GM12878 (cell line): ENCODE measurements around the gene SERHL2. TPM values are rescaled to one million over a fixed set of nuclear protein-coding genes. Genes with fewer than 3 reads are reported as not detected.

Experiments
- CEBPB ChIP-seq, 2 experiments: fragments of 150-350 bp in 1 of 2; IDR thresholded peaks; 2 replicates each; pipeline ENCODE4 v1.6.1; 2012 to 2014; ENCODE audit warnings: low read depth in 2 of 2, low read length in 2 of 2, borderline replicate concordance in 1 of 2, inconsistent platforms in 1 of 2
- CREB1 ChIP-seq: IDR thresholded peaks from 2 replicates; pipeline ENCODE4 v1.6.1; 2012; ENCODE audit warnings: low read depth, mild to moderate bottlenecking, inconsistent platforms
- CUX1 ChIP-seq: IDR thresholded peaks from 2 replicates; pipeline ENCODE4 v1.6.1; 2012; ENCODE audit warnings: improper control_type of control experiment, low read depth, low read length; ENCODE audit not compliant: insufficient replicate concordance
- HCFC1 ChIP-seq: fragments of 150-350 bp; IDR thresholded peaks from 2 replicates; pipeline ENCODE4 v1.6.1; 2014; ENCODE audit warnings: low read length
- KDM1A ChIP-seq: fragments of 200-600 bp; sonication (generic); IDR thresholded peaks from 2 replicates; pipeline ENCODE4 v1.6.1; 2016; ENCODE audit warnings: borderline replicate concordance
- MYC ChIP-seq: IDR thresholded peaks from 2 replicates; pipeline ENCODE4 v1.6.1; 2011; ENCODE audit warnings: mild to moderate bottlenecking, low read length, moderate library complexity, inconsistent platforms; ENCODE audit not compliant: insufficient read depth, insufficient replicate concordance, insufficient read length, severe bottlenecking
- NRF1 ChIP-seq: conservative IDR thresholded peaks from 2 replicates; pipeline ENCODE4 v1.6.1; 2011; ENCODE audit warnings: mild to moderate bottlenecking, low read depth, low read length, improper control_type of control experiment
- POLR2A ChIP-seq: IDR thresholded peaks from 2 replicates; pipeline ENCODE4 v1.6.1; 2011; ENCODE audit warnings: low read depth, mild to moderate bottlenecking, low read length
- RAD21 ChIP-seq: IDR thresholded peaks from 2 replicates; pipeline ENCODE4 v1.6.1; 2011; ENCODE audit warnings: mild to moderate bottlenecking, low read depth, low read length, moderate library complexity; ENCODE audit not compliant: insufficient read depth
- RBBP5 ChIP-seq: fragments of 200-600 bp; sonication (generic); conservative IDR thresholded peaks from 2 replicates; pipeline ENCODE4 v1.6.1; 2016
- RUNX3 ChIP-seq: IDR thresholded peaks from 2 replicates; pipeline ENCODE4 v1.6.1; 2012; ENCODE audit warnings: low read length, inconsistent platforms
- TAF1 ChIP-seq: IDR thresholded peaks from 2 replicates; pipeline ENCODE4 v1.6.1; 2011; ENCODE audit warnings: mild to moderate bottlenecking, low read depth, low read length, borderline replicate concordance
- TARDBP ChIP-seq: IDR thresholded peaks from 2 replicates; pipeline ENCODE4 v1.6.1; 2016; ENCODE audit warnings: borderline replicate concordance
- TCF7 ChIP-seq: IDR thresholded peaks from 2 replicates; pipeline ENCODE4 v1.6.1; 2014; ENCODE audit warnings: antibody characterized with exemption, borderline replicate concordance
- polyA plus RNA-seq, 11 experiments: library from polyadenylated mRNA; depleted of rRNA in 4 of 11; unstranded in 6 of 11; stranded (reverse) in 5 of 11; fragments of >200 nt; fragmentation: Nextera tagmentation in 4 of 11; fragmentation: Illumina TruSeq in 1 of 11; extraction: Ambion mirVana in 4 of 11; extraction: Trizol in 1 of 11; gene quantifications; 1 replicate in 1 of 11; 2 replicates in 10 of 11; pipeline versions ENCODE4 v1.2.1 to v1.2.3, GENCODE V29; 2011 to 2016; ENCODE audit warnings: inconsistent platforms in 2 of 11, missing spikeins in 2 of 11, low read depth in 1 of 11
- total RNA-seq, 4 experiments: library from RNA; depleted of rRNA in 3 of 4; stranded (reverse); fragments of >200 nt in 3 of 4; fragmentation: Illumina TruSeq in 1 of 4; extraction: Trizol in 1 of 4; gene quantifications; 2 replicates each; pipeline versions ENCODE4 v1.2.1 to v1.2.3, GENCODE V29; 2013 to 2021
- TF ChIP-seq, protein P1 (sequence below): fragments of 450-650 bp; formaldehyde crosslinking; IDR thresholded peaks from 2 replicates; pipeline ENCODE4 v1.4.0; 2022; ENCODE audit warnings: mild to moderate bottlenecking, moderate library complexity
- TF ChIP-seq, protein P2 (sequence below): fragments of 450-650 bp; formaldehyde crosslinking; IDR thresholded peaks from 2 replicates; pipeline ENCODE4 v1.5.0; 2022; ENCODE audit warnings: mild to moderate bottlenecking, missing genetic modification characterization

The SERHL2 gene
- total and polyA plus RNA-seq, 10 of the 15 experiments (the other 5 are each of a cell fraction or from before 2014, with no cell fraction given): 0.63 to 2.0 (median 1.2) TPM

DNA sequence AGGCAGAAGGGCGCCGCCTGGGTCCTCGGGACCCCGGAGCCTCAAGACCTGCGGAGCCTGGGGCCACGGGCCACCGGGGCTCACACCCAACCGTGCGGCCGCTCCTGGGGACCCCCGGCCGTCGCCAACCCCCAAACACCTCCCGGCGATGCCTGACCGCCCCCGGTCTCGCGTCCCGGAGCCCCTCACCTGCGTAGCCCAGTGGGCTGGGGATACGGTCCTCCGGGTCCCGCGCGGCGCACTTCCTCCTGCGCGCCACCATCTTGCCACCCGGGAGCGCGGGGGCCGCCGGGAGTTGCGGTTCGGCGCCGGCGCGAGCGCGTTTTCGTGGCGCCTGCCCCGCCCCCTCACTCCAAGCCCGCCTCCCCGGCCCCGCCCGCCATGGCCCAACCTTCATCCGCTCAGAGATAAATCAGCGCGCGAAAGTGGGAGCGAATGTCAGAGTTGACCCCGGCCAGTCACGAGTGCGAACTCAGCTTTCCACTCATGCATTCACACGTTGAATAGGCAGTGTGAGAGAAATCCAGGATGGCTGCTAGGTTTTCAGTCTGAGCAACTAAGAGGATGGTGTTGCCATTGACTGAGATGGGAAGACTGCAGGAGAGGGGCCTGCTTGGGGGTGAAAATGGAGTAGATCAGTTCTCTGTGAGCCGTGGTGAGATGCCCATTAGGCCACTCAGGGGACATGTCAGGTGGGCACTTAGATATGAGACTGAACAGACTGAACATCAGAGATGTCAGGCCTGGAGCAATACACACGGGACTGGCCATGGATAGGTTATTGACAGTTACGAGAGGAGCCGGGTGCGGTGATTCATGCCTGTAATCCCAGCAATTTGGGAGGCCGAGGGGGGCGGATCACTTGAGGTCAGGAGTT is 34.0 kb upstream of the SERHL2 start, which contains the start of gene RRP7A (continued):
- TF ChIP-seq MYC (no peak), HCFC1 (no peak), NRF1 (0 out of 2 replicates have a peak, but pooled peaks have one; percentile 20), TCF7 (no peak), RUNX3 (peak; percentile 67), TAF1 (peak; percentile 87), KDM1A (no peak), CREB1 (peak; percentile 70; the same call in 1 of the 2 replicates), RBBP5 (no peak), POLR2A (peak; percentile 90), CUX1 (no peak), TARDBP (no peak), CEBPB (IDR thresholded peaks at IDR 0.05; ENCODE audit: borderline replicate concordance in 1 of 2, low read depth in 2 of 2, low read length in 2 of 2) (no peak), RAD21 (no peak)
- TF ChIP-seq, protein P1, sequence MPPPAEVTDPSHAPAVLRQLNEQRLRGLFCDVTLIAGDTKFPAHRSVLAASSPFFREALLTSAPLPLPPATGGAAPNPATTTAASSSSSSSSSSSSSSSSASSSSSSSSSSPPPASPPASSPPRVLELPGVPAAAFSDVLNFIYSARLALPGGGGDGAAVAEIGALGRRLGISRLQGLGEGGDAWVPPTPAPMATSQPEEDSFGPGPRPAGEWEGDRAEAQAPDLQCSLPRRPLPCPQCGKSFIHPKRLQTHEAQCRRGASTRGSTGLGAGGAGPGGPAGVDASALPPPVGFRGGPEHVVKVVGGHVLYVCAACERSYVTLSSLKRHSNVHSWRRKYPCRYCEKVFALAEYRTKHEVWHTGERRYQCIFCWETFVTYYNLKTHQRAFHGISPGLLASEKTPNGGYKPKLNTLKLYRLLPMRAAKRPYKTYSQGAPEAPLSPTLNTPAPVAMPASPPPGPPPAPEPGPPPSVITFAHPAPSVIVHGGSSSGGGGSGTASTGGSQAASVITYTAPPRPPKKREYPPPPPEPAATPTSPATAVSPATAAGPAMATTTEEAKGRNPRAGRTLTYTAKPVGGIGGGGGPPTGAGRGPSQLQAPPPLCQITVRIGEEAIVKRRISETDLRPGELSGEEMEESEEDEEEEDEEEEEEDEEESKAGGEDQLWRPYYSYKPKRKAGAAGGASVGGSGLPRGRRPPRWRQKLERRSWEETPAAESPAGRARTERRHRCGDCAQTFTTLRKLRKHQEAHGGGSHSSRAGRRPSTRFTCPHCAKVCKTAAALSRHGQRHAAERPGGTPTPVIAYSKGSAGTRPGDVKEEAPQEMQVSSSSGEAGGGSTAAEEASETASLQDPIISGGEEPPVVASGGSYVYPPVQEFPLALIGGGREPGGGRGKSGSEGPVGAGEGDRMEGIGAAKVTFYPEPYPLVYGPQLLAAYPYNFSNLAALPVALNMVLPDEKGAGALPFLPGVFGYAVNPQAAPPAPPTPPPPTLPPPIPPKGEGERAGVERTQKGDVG (CRISPR knock-in tag): no peak
- TF ChIP-seq, protein P2, sequence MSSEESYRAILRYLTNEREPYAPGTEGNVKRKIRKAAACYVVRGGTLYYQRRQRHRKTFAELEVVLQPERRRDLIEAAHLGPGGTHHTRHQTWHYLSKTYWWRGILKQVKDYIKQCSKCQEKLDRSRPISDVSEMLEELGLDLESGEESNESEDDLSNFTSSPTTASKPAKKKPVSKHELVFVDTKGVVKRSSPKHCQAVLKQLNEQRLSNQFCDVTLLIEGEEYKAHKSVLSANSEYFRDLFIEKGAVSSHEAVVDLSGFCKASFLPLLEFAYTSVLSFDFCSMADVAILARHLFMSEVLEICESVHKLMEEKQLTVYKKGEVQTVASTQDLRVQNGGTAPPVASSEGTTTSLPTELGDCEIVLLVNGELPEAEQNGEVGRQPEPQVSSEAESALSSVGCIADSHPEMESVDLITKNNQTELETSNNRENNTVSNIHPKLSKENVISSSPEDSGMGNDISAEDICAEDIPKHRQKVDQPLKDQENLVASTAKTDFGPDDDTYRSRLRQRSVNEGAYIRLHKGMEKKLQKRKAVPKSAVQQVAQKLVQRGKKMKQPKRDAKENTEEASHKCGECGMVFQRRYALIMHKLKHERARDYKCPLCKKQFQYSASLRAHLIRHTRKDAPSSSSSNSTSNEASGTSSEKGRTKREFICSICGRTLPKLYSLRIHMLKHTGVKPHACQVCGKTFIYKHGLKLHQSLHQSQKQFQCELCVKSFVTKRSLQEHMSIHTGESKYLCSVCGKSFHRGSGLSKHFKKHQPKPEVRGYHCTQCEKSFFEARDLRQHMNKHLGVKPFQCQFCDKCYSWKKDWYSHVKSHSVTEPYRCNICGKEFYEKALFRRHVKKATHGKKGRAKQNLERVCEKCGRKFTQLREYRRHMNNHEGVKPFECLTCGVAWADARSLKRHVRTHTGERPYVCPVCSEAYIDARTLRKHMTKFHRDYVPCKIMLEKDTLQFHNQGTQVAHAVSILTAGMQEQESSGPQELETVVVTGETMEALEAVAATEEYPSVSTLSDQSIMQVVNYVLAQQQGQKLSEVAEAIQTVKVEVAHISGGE (CRISPR knock-in tag): no peak
